GM23338 (cell line): ENCODE results near the gene RGS6. TPM values are rescaled to one million over a fixed set of nuclear protein-coding genes. Genes with fewer than 3 reads are reported as not detected.

Experiments used
- ATAC-seq: fragments of 200-7000 bp; cut with Tn5 transposase; 3 replicates; pipeline ENCODE4 v1.9.1; 2020
- DNase-seq: peaks from one replicate; pipeline ENCODE4 v3.0.0-alpha.2; 2015; ENCODE audit warnings: low spot score
- H2AFZ ChIP-seq: fragments of 200-600 bp; sonication (generic); 2 replicates; pipeline ENCODE4 v1.8.0; 2016; ENCODE audit warnings: antibody characterized with exemption, mild to moderate bottlenecking, moderate library complexity
- H3F3A ChIP-seq: fragments of 200-600 bp; sonication (generic); replicated peaks from 2 replicates; pipeline ENCODE4 v1.8.0; 2017; ENCODE audit warnings: antibody characterized with exemption, mixed run types, low read depth
- H3K27ac ChIP-seq: fragments of 200-600 bp; sonication (generic); 2 replicates; pipeline ENCODE4 v1.6.1; 2016; ENCODE audit warnings: low read depth
- H3K27me3 ChIP-seq: fragments of 200-600 bp; sonication (generic); 2 replicates; pipeline ENCODE4 v1.8.0; 2016; ENCODE audit warnings: mild to moderate bottlenecking, mixed run types, moderate library complexity; ENCODE audit not compliant: insufficient read depth
- H3K36me3 ChIP-seq: fragments of 200-600 bp; sonication (generic); 2 replicates; pipeline ENCODE4 v1.8.0; 2016; ENCODE audit warnings: mild to moderate bottlenecking; ENCODE audit not compliant: insufficient read depth
- H3K4me1 ChIP-seq: fragments of 200-600 bp; sonication (generic); 2 replicates; pipeline ENCODE4 v1.8.0; 2016; ENCODE audit warnings: mild to moderate bottlenecking, moderate library complexity; ENCODE audit not compliant: insufficient read depth
- H3K4me2 ChIP-seq: fragments of 200-600 bp; sonication (generic); 2 replicates; pipeline ENCODE4 v1.7.1; 2017; ENCODE audit warnings: mixed run types
- H3K4me3 ChIP-seq: fragments of 200-600 bp; sonication (generic); 2 replicates; pipeline ENCODE4 v1.6.1; 2016; ENCODE audit warnings: mixed run types
- H3K79me2 ChIP-seq: fragments of 200-600 bp; sonication (generic); replicated peaks from 2 replicates; pipeline ENCODE4 v1.8.0; 2017; ENCODE audit warnings: mild to moderate bottlenecking; ENCODE audit not compliant: insufficient read depth
- H3K9me2 ChIP-seq: fragments of 200-600 bp; sonication (generic); 2 replicates; pipeline ENCODE4 v1.8.0; 2017; ENCODE audit not compliant: insufficient read depth
- H4K20me1 ChIP-seq: fragments of 200-600 bp; sonication (generic); replicated peaks from 2 replicates; pipeline ENCODE4 v1.8.0; 2017; ENCODE audit warnings: mild to moderate bottlenecking; ENCODE audit not compliant: insufficient read depth
- H3K27ac Mint-ChIP-seq: 2 replicates; pipeline ENCODE4 v1.8.0; 2020; ENCODE audit warnings: inconsistent platforms, mild to moderate bottlenecking, moderate library complexity, mixed read lengths
- H3K27me3 Mint-ChIP-seq: 3 replicates; pipeline ENCODE4 v1.8.0; 2022; ENCODE audit warnings: low read depth, mild to moderate bottlenecking, moderate library complexity, mixed read lengths, inconsistent platforms; ENCODE audit not compliant: insufficient read depth, poor library complexity
- H3K36me3 Mint-ChIP-seq: 3 replicates; pipeline ENCODE4 v1.8.0; 2021; ENCODE audit warnings: low read depth, mild to moderate bottlenecking, inconsistent platforms, moderate library complexity, mixed read lengths
- H3K4me1 Mint-ChIP-seq: 3 replicates; pipeline ENCODE4 v1.8.0; 2020; ENCODE audit warnings: mild to moderate bottlenecking, inconsistent platforms, mixed read lengths
- H3K4me3 Mint-ChIP-seq: 3 replicates; pipeline ENCODE4 v1.8.0; 2021; ENCODE audit warnings: moderate library complexity, mild to moderate bottlenecking, inconsistent platforms, mixed read lengths
- H3K9me3 Mint-ChIP-seq: 3 replicates; pipeline ENCODE4 v1.8.0; 2020; ENCODE audit warnings: moderate library complexity, mild to moderate bottlenecking, inconsistent platforms, mixed read lengths
- CREB1 ChIP-seq: fragments of 250-450 bp; sonication (Bioruptor Pico); IDR thresholded peaks from 2 replicates; pipeline ENCODE4 v1.5.0; 2020; ENCODE audit warnings: low read depth, mild to moderate bottlenecking, moderate library complexity
- EZH2phosphoT487 ChIP-seq: fragments of 200-600 bp; sonication (generic); IDR thresholded peaks from one replicate; pipeline ENCODE4 v1.8.1; 2018; ENCODE audit warnings: antibody characterized with exemption; ENCODE audit not compliant: unreplicated experiment
- JUNB ChIP-seq: IDR thresholded peaks from one replicate; pipeline ENCODE4 v1.6.1; 2016; ENCODE audit warnings: antibody characterized with exemption; ENCODE audit not compliant: unreplicated experiment
- NANOG ChIP-seq: IDR thresholded peaks from 2 replicates; pipeline ENCODE4 v1.6.1; 2016; ENCODE audit warnings: antibody characterized with exemption, borderline replicate concordance
- POLR2AphosphoS5 ChIP-seq: IDR thresholded peaks from 2 replicates; pipeline ENCODE4 v1.6.1; 2016; ENCODE audit warnings: antibody characterized with exemption, low read depth
- STAT1 ChIP-seq: IDR thresholded peaks from one replicate; pipeline ENCODE4 v1.6.1; 2016; ENCODE audit warnings: antibody characterized with exemption; ENCODE audit not compliant: unreplicated experiment
- ZNF114 ChIP-seq: fragments of 250-450 bp; sonication (Bioruptor Pico); IDR thresholded peaks from 2 replicates; pipeline ENCODE4 v1.5.0; 2020; ENCODE audit warnings: mild to moderate bottlenecking, moderate library complexity
- ZNF331 ChIP-seq: fragments of 250-450 bp; sonication (Bioruptor Pico); IDR thresholded peaks from 2 replicates; pipeline ENCODE4 v1.5.0; 2020; ENCODE audit warnings: low read depth, mild to moderate bottlenecking, moderate library complexity
- polyA plus RNA-seq: library from polyadenylated mRNA; unstranded; fragments of >200 nt; fragmentation: Nextera tagmentation; extraction: Ambion mirVana; gene quantifications from 2 replicates; pipeline ENCODE4 v1.2.1, GENCODE V29; 2016
- total RNA-seq: library from RNA; depleted of rRNA; stranded (reverse); fragments of >200 nt; shearing (Covaris generic); gene quantifications from 2 replicates; pipeline ENCODE4 v1.2.3, GENCODE V29; 2014
- TF ChIP-seq, protein P1 (sequence below): IDR thresholded peaks from one replicate; pipeline ENCODE4 v1.6.1; 2018; ENCODE audit warnings: antibody characterized with exemption; ENCODE audit not compliant: unreplicated experiment
- TF ChIP-seq, protein P2 (sequence below), 2 experiments: fragments of 200-600 bp in 1 of 2; sonication (generic) in 1 of 2; conservative IDR thresholded peaks; 2 replicates each; pipeline versions ENCODE4 v1.5.1 to v1.6.1; 2016 to 2017; ENCODE audit warnings: antibody characterized with exemption in 2 of 2, low read depth in 2 of 2, mild to moderate bottlenecking in 2 of 2, moderate library complexity in 1 of 2
- TF ChIP-seq, protein P3 (sequence below): fragments of 250-450 bp; sonication (Bioruptor Pico); IDR thresholded peaks from 2 replicates; pipeline ENCODE4 v1.5.0; 2020; ENCODE audit warnings: mild to moderate bottlenecking, moderate library complexity

The RGS6 gene
- total and polyA plus RNA-seq, 2 experiments from 2014 or later = 0.66 to 0.83 TPM

DNA sequence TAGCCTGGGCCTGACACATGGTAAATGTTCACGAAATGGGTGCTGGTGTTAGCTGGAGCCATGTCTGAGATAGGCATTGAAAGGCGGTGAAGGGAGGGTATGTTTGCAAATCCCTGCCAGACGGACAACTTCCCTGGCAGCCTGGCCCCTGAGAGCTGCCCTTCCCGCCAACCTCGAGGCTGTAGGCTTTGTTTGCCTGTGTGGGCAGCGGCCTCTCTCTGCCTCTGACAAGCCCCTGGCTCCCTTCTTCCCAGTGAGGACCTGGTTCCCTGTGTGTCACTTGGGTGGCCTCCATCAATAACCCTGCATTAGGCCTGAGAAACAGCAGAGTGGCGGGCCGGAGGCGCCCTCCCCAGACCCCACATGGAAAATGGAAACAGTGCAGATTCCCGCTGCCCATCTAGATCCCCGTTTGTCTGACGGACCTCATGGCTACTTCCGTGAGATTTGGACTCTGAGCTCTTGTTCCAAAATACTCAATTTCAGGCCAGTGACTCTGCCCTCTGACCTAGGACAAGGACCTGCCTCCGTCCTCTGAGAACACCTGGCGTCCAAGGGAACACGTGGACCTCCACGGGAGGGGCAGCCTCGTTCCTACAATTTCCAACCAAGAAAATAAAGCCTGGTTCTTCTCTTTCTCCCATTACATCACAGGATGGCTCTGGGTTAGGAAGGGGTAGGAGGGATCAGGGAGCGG, 636.2 kb downstream of the RGS6 start (continued):
- no peak for TF ChIP-seq CREB1 (CRISPR knock-in tag)
- TF ChIP-seq, protein P1, sequence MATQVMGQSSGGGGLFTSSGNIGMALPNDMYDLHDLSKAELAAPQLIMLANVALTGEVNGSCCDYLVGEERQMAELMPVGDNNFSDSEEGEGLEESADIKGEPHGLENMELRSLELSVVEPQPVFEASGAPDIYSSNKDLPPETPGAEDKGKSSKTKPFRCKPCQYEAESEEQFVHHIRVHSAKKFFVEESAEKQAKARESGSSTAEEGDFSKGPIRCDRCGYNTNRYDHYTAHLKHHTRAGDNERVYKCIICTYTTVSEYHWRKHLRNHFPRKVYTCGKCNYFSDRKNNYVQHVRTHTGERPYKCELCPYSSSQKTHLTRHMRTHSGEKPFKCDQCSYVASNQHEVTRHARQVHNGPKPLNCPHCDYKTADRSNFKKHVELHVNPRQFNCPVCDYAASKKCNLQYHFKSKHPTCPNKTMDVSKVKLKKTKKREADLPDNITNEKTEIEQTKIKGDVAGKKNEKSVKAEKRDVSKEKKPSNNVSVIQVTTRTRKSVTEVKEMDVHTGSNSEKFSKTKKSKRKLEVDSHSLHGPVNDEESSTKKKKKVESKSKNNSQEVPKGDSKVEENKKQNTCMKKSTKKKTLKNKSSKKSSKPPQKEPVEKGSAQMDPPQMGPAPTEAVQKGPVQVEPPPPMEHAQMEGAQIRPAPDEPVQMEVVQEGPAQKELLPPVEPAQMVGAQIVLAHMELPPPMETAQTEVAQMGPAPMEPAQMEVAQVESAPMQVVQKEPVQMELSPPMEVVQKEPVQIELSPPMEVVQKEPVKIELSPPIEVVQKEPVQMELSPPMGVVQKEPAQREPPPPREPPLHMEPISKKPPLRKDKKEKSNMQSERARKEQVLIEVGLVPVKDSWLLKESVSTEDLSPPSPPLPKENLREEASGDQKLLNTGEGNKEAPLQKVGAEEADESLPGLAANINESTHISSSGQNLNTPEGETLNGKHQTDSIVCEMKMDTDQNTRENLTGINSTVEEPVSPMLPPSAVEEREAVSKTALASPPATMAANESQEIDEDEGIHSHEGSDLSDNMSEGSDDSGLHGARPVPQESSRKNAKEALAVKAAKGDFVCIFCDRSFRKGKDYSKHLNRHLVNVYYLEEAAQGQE = no peak
- TF ChIP-seq POLR2AphosphoS5 = no peak
- TF ChIP-seq NANOG = no peak
- no peak for TF ChIP-seq STAT1
- TF ChIP-seq ZNF114 (CRISPR knock-in tag) = no peak
- no peak for TF ChIP-seq JUNB
- TF ChIP-seq, protein P2, sequence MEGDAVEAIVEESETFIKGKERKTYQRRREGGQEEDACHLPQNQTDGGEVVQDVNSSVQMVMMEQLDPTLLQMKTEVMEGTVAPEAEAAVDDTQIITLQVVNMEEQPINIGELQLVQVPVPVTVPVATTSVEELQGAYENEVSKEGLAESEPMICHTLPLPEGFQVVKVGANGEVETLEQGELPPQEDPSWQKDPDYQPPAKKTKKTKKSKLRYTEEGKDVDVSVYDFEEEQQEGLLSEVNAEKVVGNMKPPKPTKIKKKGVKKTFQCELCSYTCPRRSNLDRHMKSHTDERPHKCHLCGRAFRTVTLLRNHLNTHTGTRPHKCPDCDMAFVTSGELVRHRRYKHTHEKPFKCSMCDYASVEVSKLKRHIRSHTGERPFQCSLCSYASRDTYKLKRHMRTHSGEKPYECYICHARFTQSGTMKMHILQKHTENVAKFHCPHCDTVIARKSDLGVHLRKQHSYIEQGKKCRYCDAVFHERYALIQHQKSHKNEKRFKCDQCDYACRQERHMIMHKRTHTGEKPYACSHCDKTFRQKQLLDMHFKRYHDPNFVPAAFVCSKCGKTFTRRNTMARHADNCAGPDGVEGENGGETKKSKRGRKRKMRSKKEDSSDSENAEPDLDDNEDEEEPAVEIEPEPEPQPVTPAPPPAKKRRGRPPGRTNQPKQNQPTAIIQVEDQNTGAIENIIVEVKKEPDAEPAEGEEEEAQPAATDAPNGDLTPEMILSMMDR (conservative IDR thresholded peaks at IDR 0.05; ENCODE audit: low read depth in 2 of 2) = no peak
- TF ChIP-seq ZNF331 = no peak
- no peak for TF ChIP-seq EZH2phosphoT487

DNA sequence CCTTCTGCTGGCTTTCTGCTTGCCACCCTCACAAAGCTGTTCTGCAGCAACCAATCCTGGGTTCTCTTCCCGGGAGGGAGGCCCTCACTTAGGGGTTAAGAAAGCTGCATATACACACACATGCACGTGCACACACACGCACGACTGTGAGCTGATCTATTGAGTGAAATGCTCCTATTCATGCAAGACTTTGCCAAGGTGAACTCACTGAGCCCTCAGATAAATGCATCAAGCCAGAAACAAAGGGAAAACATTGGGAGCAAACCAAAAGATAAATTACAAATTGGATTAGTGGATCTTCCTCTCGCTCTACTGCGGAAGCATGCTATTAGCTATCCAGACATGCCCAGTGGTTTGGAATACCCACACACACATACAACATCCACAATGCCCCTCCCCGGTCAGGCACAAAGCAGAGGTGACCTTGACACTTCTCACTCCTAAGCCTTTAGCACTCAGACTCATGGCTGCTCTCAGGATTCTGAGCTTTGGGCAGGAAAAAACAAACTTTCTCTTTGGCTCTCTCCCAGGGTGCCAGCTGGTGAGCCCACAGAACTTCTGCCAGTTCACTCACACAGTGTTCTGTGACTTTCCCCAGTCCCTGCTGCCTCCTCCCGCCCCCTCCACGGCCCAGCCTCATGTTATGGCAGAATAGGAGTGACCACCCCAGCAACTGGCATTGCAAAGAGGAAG, 641.6 kb downstream of the RGS6 start:
- no peaks in the 10 kb centered on the region for H4K20me1 ChIP-seq
- H3K4me3 ChIP-seq = no peak overlapping the region
- no peak overlapping the region for H3K27ac Mint-ChIP-seq
- H3F3A ChIP-seq = no peaks in the 10 kb centered on the region
- H3K27me3 Mint-ChIP-seq = peaks cover 3% of the 10 kb centered on the region
- H3K27me3 ChIP-seq = no peaks in the 10 kb centered on the region
- no peak overlapping the region for H2AFZ ChIP-seq
- no peaks in the 10 kb centered on the region for H3K36me3 ChIP-seq
- H3K79me2 ChIP-seq = no peaks in the 10 kb centered on the region
- no peaks in the 10 kb centered on the region; the same call in 2 of the 3 replicates for H3K36me3 Mint-ChIP-seq
- no peaks in the 10 kb centered on the region for H3K4me1 ChIP-seq
- H3K4me2 ChIP-seq = no peak overlapping the region
- peaks cover 5% of the 10 kb centered on the region; the same call in 2 of the 3 replicates for H3K9me3 Mint-ChIP-seq
- H3K27ac ChIP-seq = no peak overlapping the region
- H3K4me1 Mint-ChIP-seq = 0 out of 3 replicates have a peak, but pooled peaks cover 4% of the 10 kb centered on the region
- H3K4me3 Mint-ChIP-seq = no peak overlapping the region
- ATAC-seq = no peak
- no peaks in the 10 kb centered on the region for H3K9me2 ChIP-seq
- DNase-seq = peak; percentile 14
- TF ChIP-seq, protein P3, sequence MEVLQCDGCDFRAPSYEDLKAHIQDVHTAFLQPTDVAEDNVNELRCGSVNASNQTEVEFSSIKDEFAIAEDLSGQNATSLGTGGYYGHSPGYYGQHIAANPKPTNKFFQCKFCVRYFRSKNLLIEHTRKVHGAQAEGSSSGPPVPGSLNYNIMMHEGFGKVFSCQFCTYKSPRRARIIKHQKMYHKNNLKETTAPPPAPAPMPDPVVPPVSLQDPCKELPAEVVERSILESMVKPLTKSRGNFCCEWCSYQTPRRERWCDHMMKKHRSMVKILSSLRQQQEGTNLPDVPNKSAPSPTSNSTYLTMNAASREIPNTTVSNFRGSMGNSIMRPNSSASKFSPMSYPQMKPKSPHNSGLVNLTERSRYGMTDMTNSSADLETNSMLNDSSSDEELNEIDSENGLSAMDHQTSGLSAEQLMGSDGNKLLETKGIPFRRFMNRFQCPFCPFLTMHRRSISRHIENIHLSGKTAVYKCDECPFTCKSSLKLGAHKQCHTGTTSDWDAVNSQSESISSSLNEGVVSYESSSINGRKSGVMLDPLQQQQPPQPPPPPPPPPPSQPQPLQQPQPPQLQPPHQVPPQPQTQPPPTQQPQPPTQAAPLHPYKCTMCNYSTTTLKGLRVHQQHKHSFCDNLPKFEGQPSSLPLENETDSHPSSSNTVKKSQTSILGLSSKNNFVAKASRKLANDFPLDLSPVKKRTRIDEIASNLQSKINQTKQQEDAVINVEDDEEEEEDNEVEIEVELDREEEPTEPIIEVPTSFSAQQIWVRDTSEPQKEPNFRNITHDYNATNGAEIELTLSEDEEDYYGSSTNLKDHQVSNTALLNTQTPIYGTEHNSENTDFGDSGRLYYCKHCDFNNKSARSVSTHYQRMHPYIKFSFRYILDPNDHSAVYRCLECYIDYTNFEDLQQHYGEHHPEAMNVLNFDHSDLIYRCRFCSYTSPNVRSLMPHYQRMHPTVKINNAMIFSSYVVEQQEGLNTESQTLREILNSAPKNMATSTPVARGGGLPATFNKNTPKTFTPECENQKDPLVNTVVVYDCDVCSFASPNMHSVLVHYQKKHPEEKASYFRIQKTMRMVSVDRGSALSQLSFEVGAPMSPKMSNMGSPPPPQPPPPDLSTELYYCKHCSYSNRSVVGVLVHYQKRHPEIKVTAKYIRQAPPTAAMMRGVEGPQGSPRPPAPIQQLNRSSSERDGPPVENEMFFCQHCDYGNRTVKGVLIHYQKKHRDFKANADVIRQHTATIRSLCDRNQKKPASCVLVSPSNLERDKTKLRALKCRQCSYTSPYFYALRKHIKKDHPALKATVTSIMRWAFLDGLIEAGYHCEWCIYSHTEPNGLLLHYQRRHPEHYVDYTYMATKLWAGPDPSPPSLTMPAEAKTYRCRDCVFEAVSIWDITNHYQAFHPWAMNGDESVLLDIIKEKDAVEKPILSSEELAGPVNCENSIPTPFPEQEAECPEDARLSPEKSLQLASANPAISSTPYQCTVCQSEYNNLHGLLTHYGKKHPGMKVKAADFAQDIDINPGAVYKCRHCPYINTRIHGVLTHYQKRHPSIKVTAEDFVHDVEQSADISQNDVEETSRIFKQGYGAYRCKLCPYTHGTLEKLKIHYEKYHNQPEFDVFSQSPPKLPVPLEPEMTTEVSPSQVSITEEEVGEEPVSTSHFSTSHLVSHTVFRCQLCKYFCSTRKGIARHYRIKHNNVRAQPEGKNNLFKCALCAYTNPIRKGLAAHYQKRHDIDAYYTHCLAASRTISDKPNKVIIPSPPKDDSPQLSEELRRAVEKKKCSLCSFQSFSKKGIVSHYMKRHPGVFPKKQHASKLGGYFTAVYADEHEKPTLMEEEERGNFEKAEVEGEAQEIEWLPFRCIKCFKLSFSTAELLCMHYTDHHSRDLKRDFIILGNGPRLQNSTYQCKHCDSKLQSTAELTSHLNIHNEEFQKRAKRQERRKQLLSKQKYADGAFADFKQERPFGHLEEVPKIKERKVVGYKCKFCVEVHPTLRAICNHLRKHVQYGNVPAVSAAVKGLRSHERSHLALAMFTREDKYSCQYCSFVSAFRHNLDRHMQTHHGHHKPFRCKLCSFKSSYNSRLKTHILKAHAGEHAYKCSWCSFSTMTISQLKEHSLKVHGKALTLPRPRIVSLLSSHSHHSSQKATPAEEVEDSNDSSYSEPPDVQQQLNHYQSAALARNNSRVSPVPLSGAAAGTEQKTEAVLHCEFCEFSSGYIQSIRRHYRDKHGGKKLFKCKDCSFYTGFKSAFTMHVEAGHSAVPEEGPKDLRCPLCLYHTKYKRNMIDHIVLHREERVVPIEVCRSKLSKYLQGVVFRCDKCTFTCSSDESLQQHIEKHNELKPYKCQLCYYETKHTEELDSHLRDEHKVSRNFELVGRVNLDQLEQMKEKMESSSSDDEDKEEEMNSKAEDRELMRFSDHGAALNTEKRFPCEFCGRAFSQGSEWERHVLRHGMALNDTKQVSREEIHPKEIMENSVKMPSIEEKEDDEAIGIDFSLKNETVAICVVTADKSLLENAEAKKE (CRISPR knock-in tag) = no peak
- TF ChIP-seq JUNB = no peak
- TF ChIP-seq NANOG = no peak
